Stimulated activated naive B cell treated with anti-CD40 and anti-IgM and Interleukin-4, amounts not matched to agents 10 μg/mL and 1 μg/mL and 100 μg/mL, for 72 hours (primary cell): ENCODE data around the gene ZNF500.

Experiments used
- ATAC-seq, 2 donors: fragments of 150-1000 bp; cut with Tn5 transposase; replicated peaks; 2 replicates each; pipeline ENCODE4 v1.10.0; 2021; ENCODE audit warnings: moderate library complexity in 1 of 2
- DNase-seq: peaks from one replicate; pipeline ENCODE4 v3.0.0; 2021
- H3K27ac Mint-ChIP-seq: one replicate; pipeline ENCODE4 v1.8.0; 2022; ENCODE audit warnings: mild to moderate bottlenecking, mixed read lengths
- H3K27me3 Mint-ChIP-seq, 2 donors: one replicate each; pipeline ENCODE4 v1.8.0; 2022; ENCODE audit warnings: mixed read lengths in 2 of 2
- H3K36me3 Mint-ChIP-seq, 2 donors: one replicate each; pipeline ENCODE4 v1.8.0; 2022; ENCODE audit warnings: mixed read lengths in 2 of 2, mild to moderate bottlenecking in 1 of 2
- H3K4me1 Mint-ChIP-seq, 2 donors: one replicate each; pipeline ENCODE4 v1.8.0; 2022; ENCODE audit warnings: mixed read lengths in 2 of 2, mild to moderate bottlenecking in 1 of 2
- H3K4me3 Mint-ChIP-seq, 2 donors: one replicate each; pipeline ENCODE4 v1.8.0; 2022; ENCODE audit warnings: mild to moderate bottlenecking in 2 of 2, mixed read lengths in 2 of 2, moderate library complexity in 1 of 2
- H3K9me3 Mint-ChIP-seq, 2 donors: one replicate each; pipeline ENCODE4 v1.8.0; 2022; ENCODE audit warnings: mixed read lengths in 2 of 2, mild to moderate bottlenecking in 1 of 2

The ZNF500 gene

GRCh38 chr16:4771646-4772045 lies 4.7 kb upstream of the ZNF500 start:
- Mint-ChIP-seq H3K27ac (no peak overlapping the region), H3K36me3 (no peaks in the 10 kb centered on the region), H3K4me3 (no peak overlapping the region), H3K9me3 (no peaks in the 10 kb centered on the region), H3K4me1 (peaks cover 17 to 18% of the 10 kb centered on the region in 2 donors), H3K27me3 (peaks cover 0 to 4% of the 10 kb centered on the region in 2 donors)
- DNase-seq (no peak), ATAC-seq (no peak)

DNA sequence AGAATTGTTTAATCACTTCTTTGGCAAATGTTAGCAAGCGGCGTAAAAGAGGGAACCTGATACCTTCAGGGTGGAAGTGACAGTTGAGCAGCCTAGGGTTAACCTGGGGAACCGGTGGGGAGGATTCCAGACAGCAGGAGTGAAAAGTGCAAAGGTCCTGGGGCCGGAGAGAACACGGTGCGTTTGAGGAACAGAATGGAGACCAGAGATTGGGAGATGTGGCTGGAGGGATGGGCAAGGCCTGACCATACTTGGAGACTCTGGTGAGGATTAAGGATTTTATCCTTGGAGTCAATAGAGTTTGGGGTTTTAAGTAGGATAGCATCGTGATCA lies 2.3 kb upstream of the ZNF500 start:
- DNase-seq, result no peak
- H3K4me1 Mint-ChIP-seq, result peaks cover 27 to 30% of the 10 kb centered on the region in 2 donors
- peak overlapping the region in 1 of 2 donors; percentile 96 for H3K4me3 Mint-ChIP-seq
- H3K9me3 Mint-ChIP-seq, result no peaks in the 10 kb centered on the region
- no peak overlapping the region for H3K27ac Mint-ChIP-seq
- no peaks in the 10 kb centered on the region for H3K36me3 Mint-ChIP-seq
- no peak for ATAC-seq
- no peaks in the 10 kb centered on the region for H3K27me3 Mint-ChIP-seq

DNA sequence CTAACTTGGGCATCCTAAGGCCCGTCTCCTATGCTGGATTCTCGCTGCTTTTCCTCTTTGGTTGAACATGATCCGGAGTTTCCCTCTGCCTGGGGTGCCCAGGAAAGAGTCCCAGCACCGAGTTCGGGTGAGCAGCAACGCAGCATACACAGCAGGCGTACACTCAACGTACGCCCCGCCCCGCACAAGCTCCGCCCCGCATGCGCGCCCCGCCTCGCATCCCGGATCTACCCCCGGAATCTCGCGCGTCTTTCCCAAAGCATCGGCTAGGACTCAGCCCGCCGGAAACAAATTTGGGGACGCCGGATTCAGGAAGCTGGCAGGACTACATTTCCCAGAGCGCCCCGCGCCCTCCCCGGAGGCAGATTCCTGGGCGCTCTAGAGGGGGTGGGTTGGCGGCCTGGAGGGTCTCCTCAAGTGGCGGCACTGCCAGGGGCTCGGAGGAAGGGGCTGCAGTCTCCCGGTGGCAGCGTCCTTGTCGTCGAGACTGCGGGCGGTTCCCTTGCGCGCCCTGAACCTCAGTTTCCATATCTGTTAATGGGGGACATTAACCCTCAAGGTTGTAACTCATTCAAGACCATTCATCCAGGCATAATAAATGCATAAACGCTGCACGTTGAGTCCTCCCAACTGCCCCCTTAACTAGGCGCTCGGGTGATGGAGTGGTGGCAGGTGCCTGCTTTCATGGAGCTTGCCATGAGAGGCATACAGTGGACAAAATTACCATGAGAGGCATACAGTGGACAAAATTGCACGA lies 1.8 kb upstream of the ZNF500 start:
- DNase-seq (peak; percentile 93), ATAC-seq (peak; percentile 79 to 80)
- H3K9me3 Mint-ChIP-seq, result no peaks in the 10 kb centered on the region
- peaks cover 0 to 3% of the 10 kb centered on the region in 2 donors for H3K36me3 Mint-ChIP-seq
- peak overlapping the region; percentile 96 for H3K27ac Mint-ChIP-seq
- peak overlapping the region; percentile 93 to 96 for H3K4me3 Mint-ChIP-seq
- H3K27me3 Mint-ChIP-seq, result no peaks in the 10 kb centered on the region
- peaks cover 27 to 33% of the 10 kb centered on the region in 2 donors for H3K4me1 Mint-ChIP-seq

DNA sequence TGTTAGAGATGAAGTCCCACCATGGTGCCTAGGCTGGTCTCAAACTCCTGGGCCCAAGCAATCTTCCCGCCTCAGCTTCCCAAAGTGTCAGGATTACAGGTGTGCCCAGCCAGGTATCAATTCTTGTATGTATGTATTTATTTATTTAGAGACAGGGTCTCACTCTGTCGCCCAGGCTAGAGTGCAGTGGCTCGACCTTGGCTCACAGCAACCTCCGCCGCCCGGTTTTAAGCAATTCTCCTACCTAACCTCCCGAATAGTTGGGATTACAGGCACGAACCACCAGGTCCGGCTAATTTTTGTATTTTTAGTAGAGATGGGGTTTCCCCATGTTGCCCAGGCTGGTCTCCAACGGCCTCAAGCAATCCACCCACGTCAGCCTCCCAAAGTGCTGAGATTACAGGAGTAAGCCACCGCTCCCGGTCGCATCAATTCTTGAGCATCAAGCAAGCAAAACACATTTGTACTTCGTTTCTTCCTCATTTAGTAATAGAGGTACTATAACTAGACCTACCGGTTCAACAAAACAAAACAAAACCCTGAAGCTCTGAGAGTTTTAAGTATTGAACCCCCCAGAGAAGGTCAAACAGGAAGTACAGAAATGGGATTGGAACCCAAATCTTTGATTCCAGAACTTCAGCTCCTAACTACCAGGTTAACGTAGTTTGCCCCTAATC lies 1.0 kb upstream of the ZNF500 start:
- Mint-ChIP-seq H3K4me3 (peak overlapping the region; percentile 93 to 96), H3K27me3 (no peaks in the 10 kb centered on the region), H3K36me3 (peaks cover 0 to 8% of the 10 kb centered on the region in 2 donors), H3K9me3 (no peaks in the 10 kb centered on the region), H3K4me1 (peaks cover 27 to 35% of the 10 kb centered on the region in 2 donors), H3K27ac (peak overlapping the region; percentile 96)
- peak; percentile 9 to 10 for ATAC-seq
- peak; percentile 9 for DNase-seq

- Mint-ChIP-seq H3K27me3 (no peaks in the 10 kb centered on the region), H3K27ac (peak overlapping the region; percentile 88), H3K9me3 (no peaks in the 10 kb centered on the region), H3K4me3 (peak overlapping the region; percentile 78 to 88), H3K4me1 (peaks cover 28 to 35% of the 10 kb centered on the region in 2 donors), H3K36me3 (peaks cover 13 to 25% of the 10 kb centered on the region in 2 donors)
- ATAC-seq (no peak), DNase-seq (no peak)
Observed at GRCh38 chr16:4765511-4766474, 1.2 kb downstream of the ZNF500 start.

GRCh38 chr16:4763791-4764190 lies 3.2 kb downstream of the ZNF500 start:
- DNase-seq (no peak), ATAC-seq (no peak)
- H3K4me3 Mint-ChIP-seq, result no peak overlapping the region
- H3K9me3 Mint-ChIP-seq, result no peaks in the 10 kb centered on the region
- peaks cover 25 to 38% of the 10 kb centered on the region in 2 donors for H3K36me3 Mint-ChIP-seq
- H3K27ac Mint-ChIP-seq, result no peak overlapping the region
- no peaks in the 10 kb centered on the region for H3K27me3 Mint-ChIP-seq
- peaks cover 26 to 35% of the 10 kb centered on the region in 2 donors for H3K4me1 Mint-ChIP-seq

DNA sequence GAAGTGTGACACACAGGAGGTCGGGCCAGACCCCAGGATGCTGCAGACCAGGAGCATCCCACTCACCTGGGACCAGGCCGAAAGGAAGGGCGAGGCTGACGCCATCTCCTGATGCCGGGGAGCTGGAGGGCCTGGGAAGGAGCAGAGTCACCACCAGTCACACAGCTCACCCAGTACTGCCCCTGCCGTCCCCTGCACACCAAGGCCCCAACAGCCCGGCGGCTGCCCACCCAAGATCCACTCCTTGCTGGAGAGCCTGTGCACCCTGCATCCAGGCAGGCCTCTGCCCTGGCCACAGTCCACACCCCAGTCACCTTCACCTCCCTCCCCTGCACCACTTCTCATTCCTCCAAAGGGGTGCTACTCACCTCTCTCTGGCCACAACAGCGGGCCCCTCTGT lies 4.8 kb downstream of the ZNF500 start:
- H3K9me3 Mint-ChIP-seq, result no peaks in the 10 kb centered on the region
- H3K4me1 Mint-ChIP-seq, result peaks cover 15 to 21% of the 10 kb centered on the region in 2 donors
- H3K27ac Mint-ChIP-seq, result no peak overlapping the region
- H3K27me3 Mint-ChIP-seq, result no peaks in the 10 kb centered on the region
- H3K36me3 Mint-ChIP-seq, result peaks cover 30 to 44% of the 10 kb centered on the region in 2 donors
- ATAC-seq (no peak), DNase-seq (no peak)
- no peak overlapping the region for H3K4me3 Mint-ChIP-seq

GRCh38 chr16:4760221-4760910 lies 6.6 kb downstream of the ZNF500 start:
- peaks cover 43 to 56% of the 10 kb centered on the region in 2 donors for H3K36me3 Mint-ChIP-seq
- peaks cover 3% of the 10 kb centered on the region in 2 donors for H3K9me3 Mint-ChIP-seq
- DNase-seq (no peak), ATAC-seq (no peak)
- H3K27me3 Mint-ChIP-seq, result no peaks in the 10 kb centered on the region
- H3K4me1 Mint-ChIP-seq, result peaks cover 4 to 7% of the 10 kb centered on the region in 2 donors
- no peak overlapping the region for H3K4me3 Mint-ChIP-seq
- H3K27ac Mint-ChIP-seq, result no peak overlapping the region

DNA sequence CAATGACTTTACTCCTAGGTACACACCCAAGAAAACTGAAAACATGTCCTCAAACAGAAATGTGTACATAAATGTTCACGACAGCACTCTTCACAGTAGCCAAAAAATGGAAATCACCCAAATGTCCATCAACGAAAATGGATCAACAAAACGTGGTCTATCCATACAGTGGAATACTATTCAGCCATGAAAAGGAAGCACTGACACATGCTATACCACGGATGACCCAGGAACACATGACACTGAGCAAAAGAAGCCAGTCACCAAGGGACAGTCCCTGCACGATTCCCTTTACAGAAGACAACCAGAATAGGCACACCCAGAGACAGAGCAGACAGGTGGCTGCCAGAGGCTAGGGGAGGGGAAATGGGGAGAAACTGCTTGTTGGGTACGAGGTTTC lies 11.3 kb downstream of the ZNF500 start:
- H3K4me3 Mint-ChIP-seq, result no peak overlapping the region
- H3K27me3 Mint-ChIP-seq, result no peaks in the 10 kb centered on the region
- peaks cover 3% of the 10 kb centered on the region in 2 donors for H3K9me3 Mint-ChIP-seq
- ATAC-seq (no peak), DNase-seq (no peak)
- no peak overlapping the region for H3K27ac Mint-ChIP-seq
- H3K4me1 Mint-ChIP-seq, result peaks cover 0 to under 1% of the 10 kb centered on the region in 2 donors
- H3K36me3 Mint-ChIP-seq, result peaks cover 48 to 54% of the 10 kb centered on the region in 2 donors

DNA sequence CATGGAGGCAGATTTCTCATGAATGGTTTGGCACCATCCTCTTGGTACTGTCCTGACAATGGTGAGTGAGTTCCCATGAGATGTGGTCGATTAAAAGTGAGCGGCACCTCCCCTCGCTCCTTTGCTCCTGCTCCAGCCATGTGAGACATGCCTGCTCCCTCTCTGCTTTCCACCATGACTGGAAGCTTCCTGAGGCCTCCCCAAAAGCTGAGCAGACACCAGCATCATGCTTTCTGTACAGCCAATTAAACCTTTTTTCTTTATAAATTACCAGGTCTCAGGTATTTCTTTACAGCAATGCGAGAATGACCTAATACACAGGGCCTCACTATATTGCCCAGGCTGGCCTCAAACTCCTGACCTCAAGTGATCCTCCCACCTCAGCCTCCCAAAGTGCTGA lies 12.1 kb downstream of the ZNF500 start:
- peaks cover 42 to 48% of the 10 kb centered on the region in 2 donors for H3K36me3 Mint-ChIP-seq
- peaks cover 3% of the 10 kb centered on the region in 2 donors for H3K9me3 Mint-ChIP-seq
- no peaks in the 10 kb centered on the region for H3K27me3 Mint-ChIP-seq
- no peak for DNase-seq
- no peak overlapping the region for H3K4me3 Mint-ChIP-seq
- H3K4me1 Mint-ChIP-seq, result no peaks in the 10 kb centered on the region
- no peak overlapping the region for H3K27ac Mint-ChIP-seq
- ATAC-seq, result no peak

DNA sequence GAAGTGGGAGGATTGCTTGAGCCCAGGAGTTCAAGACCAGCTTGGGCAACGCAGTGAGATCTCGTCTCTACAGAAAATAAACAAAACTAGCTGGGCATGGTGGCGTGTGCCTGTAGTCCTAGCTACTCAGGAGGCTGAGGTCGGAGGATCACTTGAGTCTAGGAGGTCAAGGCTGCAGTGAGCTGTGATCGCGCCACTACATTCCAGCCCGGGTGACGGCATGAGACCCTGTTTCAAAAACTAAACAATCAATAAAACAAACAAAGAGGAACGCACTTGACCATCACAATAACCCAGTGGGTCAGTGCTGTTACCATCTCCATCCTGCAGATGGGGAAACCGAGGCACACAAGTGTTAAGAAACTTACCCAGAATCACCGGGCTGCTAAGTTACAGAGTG lies 13.7 kb downstream of the ZNF500 start:
- H3K4me3 Mint-ChIP-seq, result no peak overlapping the region
- peaks cover 3% of the 10 kb centered on the region in 2 donors for H3K9me3 Mint-ChIP-seq
- no peak for ATAC-seq
- peaks cover 36 to 40% of the 10 kb centered on the region in 2 donors for H3K36me3 Mint-ChIP-seq
- H3K4me1 Mint-ChIP-seq, result peaks cover 0 to 11% of the 10 kb centered on the region in 2 donors
- no peak overlapping the region for H3K27ac Mint-ChIP-seq
- no peak for DNase-seq
- no peaks in the 10 kb centered on the region for H3K27me3 Mint-ChIP-seq

- peaks cover 36 to 40% of the 10 kb centered on the region in 2 donors for H3K36me3 Mint-ChIP-seq
- ATAC-seq (no peak), DNase-seq (no peak)
- no peak overlapping the region for H3K4me3 Mint-ChIP-seq
- no peak overlapping the region for H3K27ac Mint-ChIP-seq
- H3K9me3 Mint-ChIP-seq, result peaks cover 3% of the 10 kb centered on the region in 2 donors
- no peaks in the 10 kb centered on the region for H3K27me3 Mint-ChIP-seq
- peaks cover 2 to 18% of the 10 kb centered on the region in 2 donors for H3K4me1 Mint-ChIP-seq
Observed at GRCh38 chr16:4752351-4753100, 14.4 kb downstream of the ZNF500 start.

- Mint-ChIP-seq H3K4me3 (no peak overlapping the region), H3K4me1 (peaks cover 9 to 28% of the 10 kb centered on the region in 2 donors), H3K9me3 (peaks cover 3% of the 10 kb centered on the region in 2 donors), H3K27ac (no peak overlapping the region), H3K27me3 (no peaks in the 10 kb centered on the region), H3K36me3 (peaks cover 31 to 34% of the 10 kb centered on the region in 2 donors)
- ATAC-seq (no peak), DNase-seq (no peak)
Observed at GRCh38 chr16:4750896-4751295, 16.1 kb downstream of the ZNF500 start.
